Measurements from ENCODE around the gene CNOT11. TPM values are rescaled to one million over a fixed set of nuclear protein-coding genes. Genes with fewer than 3 reads are reported as not detected.

Gene CNOT11
- total and polyA plus RNA-seq, 2 of the 13 experiments (the other 11 are each of a cell fraction or from before 2014, with no cell fraction given), result 114 to 209 TPM

DNA sequence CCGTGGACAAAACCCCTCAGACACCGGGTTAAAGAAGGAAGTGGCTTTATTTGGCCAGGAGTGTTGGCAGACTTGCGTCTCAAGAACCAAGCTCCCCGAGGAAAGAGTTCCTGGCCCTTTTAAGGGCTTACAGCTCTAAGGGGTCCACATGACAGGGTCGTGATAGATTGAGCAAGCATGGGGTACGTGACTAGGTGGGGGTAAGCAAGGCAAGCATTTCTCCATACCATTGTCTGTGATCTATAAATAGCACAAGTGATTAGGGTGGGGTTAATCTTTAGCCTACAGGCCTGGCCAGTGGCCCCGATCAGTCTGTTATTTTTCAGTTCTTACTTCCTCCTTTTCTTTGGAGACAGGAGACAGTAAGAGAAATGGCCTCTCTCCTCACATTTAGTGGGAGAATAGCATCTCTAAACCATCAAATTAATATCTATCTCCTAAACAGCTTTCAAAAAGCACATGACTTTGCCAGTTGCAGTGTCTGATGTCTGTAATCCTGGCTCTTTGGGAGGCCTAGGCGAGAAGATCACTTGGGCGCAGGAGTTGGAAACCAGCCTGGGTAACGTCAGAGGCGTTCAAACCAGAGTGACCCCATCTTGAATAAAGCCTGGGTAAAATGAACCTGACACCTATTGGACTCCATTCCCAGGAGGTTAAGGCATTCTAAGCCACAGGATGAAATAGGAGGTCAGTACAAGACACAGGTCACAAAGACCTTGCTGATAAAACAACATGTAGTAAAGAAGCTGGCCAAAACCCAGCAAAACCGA is 18.3 kb upstream of the CNOT11 start (continued):
- TF ChIP-seq, protein P1, sequence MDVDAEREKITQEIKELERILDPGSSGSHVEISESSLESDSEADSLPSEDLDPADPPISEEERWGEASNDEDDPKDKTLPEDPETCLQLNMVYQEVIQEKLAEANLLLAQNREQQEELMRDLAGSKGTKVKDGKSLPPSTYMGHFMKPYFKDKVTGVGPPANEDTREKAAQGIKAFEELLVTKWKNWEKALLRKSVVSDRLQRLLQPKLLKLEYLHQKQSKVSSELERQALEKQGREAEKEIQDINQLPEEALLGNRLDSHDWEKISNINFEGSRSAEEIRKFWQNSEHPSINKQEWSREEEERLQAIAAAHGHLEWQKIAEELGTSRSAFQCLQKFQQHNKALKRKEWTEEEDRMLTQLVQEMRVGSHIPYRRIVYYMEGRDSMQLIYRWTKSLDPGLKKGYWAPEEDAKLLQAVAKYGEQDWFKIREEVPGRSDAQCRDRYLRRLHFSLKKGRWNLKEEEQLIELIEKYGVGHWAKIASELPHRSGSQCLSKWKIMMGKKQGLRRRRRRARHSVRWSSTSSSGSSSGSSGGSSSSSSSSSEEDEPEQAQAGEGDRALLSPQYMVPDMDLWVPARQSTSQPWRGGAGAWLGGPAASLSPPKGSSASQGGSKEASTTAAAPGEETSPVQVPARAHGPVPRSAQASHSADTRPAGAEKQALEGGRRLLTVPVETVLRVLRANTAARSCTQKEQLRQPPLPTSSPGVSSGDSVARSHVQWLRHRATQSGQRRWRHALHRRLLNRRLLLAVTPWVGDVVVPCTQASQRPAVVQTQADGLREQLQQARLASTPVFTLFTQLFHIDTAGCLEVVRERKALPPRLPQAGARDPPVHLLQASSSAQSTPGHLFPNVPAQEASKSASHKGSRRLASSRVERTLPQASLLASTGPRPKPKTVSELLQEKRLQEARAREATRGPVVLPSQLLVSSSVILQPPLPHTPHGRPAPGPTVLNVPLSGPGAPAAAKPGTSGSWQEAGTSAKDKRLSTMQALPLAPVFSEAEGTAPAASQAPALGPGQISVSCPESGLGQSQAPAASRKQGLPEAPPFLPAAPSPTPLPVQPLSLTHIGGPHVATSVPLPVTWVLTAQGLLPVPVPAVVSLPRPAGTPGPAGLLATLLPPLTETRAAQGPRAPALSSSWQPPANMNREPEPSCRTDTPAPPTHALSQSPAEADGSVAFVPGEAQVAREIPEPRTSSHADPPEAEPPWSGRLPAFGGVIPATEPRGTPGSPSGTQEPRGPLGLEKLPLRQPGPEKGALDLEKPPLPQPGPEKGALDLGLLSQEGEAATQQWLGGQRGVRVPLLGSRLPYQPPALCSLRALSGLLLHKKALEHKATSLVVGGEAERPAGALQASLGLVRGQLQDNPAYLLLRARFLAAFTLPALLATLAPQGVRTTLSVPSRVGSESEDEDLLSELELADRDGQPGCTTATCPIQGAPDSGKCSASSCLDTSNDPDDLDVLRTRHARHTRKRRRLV (CRISPR knock-in tag; IDR thresholded peaks at IDR 0.05), result no peak
- TF ChIP-seq, protein P2, sequence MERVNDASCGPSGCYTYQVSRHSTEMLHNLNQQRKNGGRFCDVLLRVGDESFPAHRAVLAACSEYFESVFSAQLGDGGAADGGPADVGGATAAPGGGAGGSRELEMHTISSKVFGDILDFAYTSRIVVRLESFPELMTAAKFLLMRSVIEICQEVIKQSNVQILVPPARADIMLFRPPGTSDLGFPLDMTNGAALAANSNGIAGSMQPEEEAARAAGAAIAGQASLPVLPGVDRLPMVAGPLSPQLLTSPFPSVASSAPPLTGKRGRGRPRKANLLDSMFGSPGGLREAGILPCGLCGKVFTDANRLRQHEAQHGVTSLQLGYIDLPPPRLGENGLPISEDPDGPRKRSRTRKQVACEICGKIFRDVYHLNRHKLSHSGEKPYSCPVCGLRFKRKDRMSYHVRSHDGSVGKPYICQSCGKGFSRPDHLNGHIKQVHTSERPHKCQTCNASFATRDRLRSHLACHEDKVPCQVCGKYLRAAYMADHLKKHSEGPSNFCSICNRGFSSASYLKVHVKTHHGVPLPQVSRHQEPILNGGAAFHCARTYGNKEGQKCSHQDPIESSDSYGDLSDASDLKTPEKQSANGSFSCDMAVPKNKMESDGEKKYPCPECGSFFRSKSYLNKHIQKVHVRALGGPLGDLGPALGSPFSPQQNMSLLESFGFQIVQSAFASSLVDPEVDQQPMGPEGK (CRISPR knock-in tag; IDR thresholded peaks at IDR 0.05), result peak; percentile 78
- TF ChIP-seq, protein P3, sequence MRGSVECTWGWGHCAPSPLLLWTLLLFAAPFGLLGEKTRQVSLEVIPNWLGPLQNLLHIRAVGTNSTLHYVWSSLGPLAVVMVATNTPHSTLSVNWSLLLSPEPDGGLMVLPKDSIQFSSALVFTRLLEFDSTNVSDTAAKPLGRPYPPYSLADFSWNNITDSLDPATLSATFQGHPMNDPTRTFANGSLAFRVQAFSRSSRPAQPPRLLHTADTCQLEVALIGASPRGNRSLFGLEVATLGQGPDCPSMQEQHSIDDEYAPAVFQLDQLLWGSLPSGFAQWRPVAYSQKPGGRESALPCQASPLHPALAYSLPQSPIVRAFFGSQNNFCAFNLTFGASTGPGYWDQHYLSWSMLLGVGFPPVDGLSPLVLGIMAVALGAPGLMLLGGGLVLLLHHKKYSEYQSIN (CRISPR knock-in tag; IDR thresholded peaks at IDR 0.05; ENCODE audit: borderline replicate concordance), result no peak
- TF ChIP-seq, protein P4, sequence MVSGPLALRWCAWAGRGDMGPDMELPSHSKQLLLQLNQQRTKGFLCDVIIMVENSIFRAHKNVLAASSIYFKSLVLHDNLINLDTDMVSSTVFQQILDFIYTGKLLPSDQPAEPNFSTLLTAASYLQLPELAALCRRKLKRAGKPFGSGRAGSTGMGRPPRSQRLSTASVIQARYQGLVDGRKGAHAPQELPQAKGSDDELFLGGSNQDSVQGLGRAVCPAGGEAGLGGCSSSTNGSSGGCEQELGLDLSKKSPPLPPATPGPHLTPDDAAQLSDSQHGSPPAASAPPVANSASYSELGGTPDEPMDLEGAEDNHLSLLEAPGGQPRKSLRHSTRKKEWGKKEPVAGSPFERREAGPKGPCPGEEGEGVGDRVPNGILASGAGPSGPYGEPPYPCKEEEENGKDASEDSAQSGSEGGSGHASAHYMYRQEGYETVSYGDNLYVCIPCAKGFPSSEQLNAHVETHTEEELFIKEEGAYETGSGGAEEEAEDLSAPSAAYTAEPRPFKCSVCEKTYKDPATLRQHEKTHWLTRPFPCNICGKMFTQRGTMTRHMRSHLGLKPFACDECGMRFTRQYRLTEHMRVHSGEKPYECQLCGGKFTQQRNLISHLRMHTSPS (CRISPR knock-in tag; IDR thresholded peaks at IDR 0.05; ENCODE audit: low read depth), result no peak
- TF ChIP-seq RELA (CRISPR knock-in tag; IDR thresholded peaks at IDR 0.05), result no peak
- TF ChIP-seq, protein P5, sequence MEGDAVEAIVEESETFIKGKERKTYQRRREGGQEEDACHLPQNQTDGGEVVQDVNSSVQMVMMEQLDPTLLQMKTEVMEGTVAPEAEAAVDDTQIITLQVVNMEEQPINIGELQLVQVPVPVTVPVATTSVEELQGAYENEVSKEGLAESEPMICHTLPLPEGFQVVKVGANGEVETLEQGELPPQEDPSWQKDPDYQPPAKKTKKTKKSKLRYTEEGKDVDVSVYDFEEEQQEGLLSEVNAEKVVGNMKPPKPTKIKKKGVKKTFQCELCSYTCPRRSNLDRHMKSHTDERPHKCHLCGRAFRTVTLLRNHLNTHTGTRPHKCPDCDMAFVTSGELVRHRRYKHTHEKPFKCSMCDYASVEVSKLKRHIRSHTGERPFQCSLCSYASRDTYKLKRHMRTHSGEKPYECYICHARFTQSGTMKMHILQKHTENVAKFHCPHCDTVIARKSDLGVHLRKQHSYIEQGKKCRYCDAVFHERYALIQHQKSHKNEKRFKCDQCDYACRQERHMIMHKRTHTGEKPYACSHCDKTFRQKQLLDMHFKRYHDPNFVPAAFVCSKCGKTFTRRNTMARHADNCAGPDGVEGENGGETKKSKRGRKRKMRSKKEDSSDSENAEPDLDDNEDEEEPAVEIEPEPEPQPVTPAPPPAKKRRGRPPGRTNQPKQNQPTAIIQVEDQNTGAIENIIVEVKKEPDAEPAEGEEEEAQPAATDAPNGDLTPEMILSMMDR (CRISPR knock-in tag; IDR thresholded peaks at IDR 0.05), result no peak
- TF ChIP-seq, protein P6, sequence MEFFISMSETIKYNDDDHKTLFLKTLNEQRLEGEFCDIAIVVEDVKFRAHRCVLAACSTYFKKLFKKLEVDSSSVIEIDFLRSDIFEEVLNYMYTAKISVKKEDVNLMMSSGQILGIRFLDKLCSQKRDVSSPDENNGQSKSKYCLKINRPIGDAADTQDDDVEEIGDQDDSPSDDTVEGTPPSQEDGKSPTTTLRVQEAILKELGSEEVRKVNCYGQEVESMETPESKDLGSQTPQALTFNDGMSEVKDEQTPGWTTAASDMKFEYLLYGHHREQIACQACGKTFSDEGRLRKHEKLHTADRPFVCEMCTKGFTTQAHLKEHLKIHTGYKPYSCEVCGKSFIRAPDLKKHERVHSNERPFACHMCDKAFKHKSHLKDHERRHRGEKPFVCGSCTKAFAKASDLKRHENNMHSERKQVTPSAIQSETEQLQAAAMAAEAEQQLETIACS (CRISPR knock-in tag; IDR thresholded peaks at IDR 0.05), result no peak
- TF ChIP-seq ZBTB3 (CRISPR knock-in tag; IDR thresholded peaks at IDR 0.05; ENCODE audit: borderline replicate concordance, low read depth), result no peak
- no peak for TF ChIP-seq CAMTA2 (CRISPR knock-in tag; IDR thresholded peaks at IDR 0.05; ENCODE audit: borderline replicate concordance)
- no peak for TF ChIP-seq NR3C1 (CRISPR knock-in tag; IDR thresholded peaks at IDR 0.05)
- TF ChIP-seq ZNF572 (CRISPR knock-in tag; IDR thresholded peaks at IDR 0.05), result no peak
- TF ChIP-seq SAP130 (CRISPR knock-in tag; IDR thresholded peaks at IDR 0.05; ENCODE audit: low read depth), result peak; percentile 60
- TF ChIP-seq, protein P7, sequence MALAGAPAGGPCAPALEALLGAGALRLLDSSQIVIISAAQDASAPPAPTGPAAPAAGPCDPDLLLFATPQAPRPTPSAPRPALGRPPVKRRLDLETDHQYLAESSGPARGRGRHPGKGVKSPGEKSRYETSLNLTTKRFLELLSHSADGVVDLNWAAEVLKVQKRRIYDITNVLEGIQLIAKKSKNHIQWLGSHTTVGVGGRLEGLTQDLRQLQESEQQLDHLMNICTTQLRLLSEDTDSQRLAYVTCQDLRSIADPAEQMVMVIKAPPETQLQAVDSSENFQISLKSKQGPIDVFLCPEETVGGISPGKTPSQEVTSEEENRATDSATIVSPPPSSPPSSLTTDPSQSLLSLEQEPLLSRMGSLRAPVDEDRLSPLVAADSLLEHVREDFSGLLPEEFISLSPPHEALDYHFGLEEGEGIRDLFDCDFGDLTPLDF (CRISPR knock-in tag; IDR thresholded peaks at IDR 0.05), result no peak

Data from HepG2 (cell line).